ENCODE data around the gene STT3B.

DNA sequence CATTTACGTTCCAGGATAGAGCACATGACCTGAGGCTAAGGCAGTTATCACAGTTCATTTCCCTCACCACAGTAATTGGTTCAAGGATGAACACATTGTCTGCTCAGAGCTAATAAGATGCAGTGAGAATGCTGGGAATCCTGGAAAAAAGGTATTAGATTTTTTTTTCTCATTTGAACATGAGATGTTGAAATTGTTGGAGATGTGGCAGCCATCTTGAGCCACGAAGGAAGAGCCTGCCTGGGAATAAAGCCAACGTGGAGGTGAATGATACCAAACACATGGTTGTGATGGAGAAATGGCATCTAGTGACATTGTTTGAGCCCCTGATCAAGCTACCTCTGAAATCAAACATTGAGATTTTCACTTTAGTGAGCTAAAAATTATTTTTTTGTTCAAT lies 16.0 kb upstream of the STT3B start:
- TF ChIP-seq, protein P1, sequence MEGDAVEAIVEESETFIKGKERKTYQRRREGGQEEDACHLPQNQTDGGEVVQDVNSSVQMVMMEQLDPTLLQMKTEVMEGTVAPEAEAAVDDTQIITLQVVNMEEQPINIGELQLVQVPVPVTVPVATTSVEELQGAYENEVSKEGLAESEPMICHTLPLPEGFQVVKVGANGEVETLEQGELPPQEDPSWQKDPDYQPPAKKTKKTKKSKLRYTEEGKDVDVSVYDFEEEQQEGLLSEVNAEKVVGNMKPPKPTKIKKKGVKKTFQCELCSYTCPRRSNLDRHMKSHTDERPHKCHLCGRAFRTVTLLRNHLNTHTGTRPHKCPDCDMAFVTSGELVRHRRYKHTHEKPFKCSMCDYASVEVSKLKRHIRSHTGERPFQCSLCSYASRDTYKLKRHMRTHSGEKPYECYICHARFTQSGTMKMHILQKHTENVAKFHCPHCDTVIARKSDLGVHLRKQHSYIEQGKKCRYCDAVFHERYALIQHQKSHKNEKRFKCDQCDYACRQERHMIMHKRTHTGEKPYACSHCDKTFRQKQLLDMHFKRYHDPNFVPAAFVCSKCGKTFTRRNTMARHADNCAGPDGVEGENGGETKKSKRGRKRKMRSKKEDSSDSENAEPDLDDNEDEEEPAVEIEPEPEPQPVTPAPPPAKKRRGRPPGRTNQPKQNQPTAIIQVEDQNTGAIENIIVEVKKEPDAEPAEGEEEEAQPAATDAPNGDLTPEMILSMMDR (IDR thresholded peaks at IDR 0.05) = no peak
- TF ChIP-seq POLR2A (IDR thresholded peaks at IDR 0.05) = no peak
- no peak for TF ChIP-seq POLR2AphosphoS5 (IDR thresholded peaks at IDR 0.05)
